Tibial artery (tissue), 4 donors: ENCODE results near the gene NTM.

Source experiments
- DNase-seq, 2 donors: peaks; one replicate each; pipeline ENCODE4 v3.0.0-alpha.2; 2019
- H3K27ac ChIP-seq, 2 donors: fragments of 200-600 bp; sonication (generic) in 1 of 2; 1 replicate in 1 of 2; 2 replicates in 1 of 2; pipeline ENCODE4 v1.5.1; 2018 to 2019; ENCODE audit warnings: mild to moderate bottlenecking in 1 of 2
- H3K27me3 ChIP-seq, 2 donors: fragments of 200-600 bp; sonication (generic) in 1 of 2; one replicate each; pipeline versions ENCODE4 v1.5.1 to v1.6.0; 2016 to 2019
- H3K36me3 ChIP-seq, 3 donors: fragments of 200-600 bp; sonication (generic) in 2 of 3; one replicate each; pipeline ENCODE4 v1.5.1; 2016 to 2019; ENCODE audit warnings: mild to moderate bottlenecking in 2 of 3
- H3K4me1 ChIP-seq, 4 donors: fragments of 200-600 bp; sonication (generic) in 2 of 4; 1 replicate in 3 of 4; 2 replicates in 1 of 4; pipeline ENCODE4 v1.5.1; 2016 to 2019
- H3K4me3 ChIP-seq, 2 donors: fragments of 200-600 bp; sonication (generic) in 1 of 2; 1 replicate in 1 of 2; 2 replicates in 1 of 2; pipeline ENCODE4 v1.5.1; 2018 to 2019; ENCODE audit warnings: mild to moderate bottlenecking in 2 of 2
- H3K9me3 ChIP-seq, 3 donors: fragments of 200-600 bp; sonication (generic) in 1 of 3; one replicate each; pipeline ENCODE4 v1.5.1; 2016 to 2019
- intact Hi-C: fragments of 100-400 bp; cut with DNase I; formaldehyde crosslinking; loops from one replicate; pipeline ENCODE4 v1.15.0; 2023; ENCODE audit warnings: low total_unique reads
- TF ChIP-seq, protein P1 (sequence below), 2 experiments: fragments of 200-600 bp in 1 of 2; fragments of 450-650 bp in 1 of 2; IDR thresholded peaks; one replicate each; pipeline ENCODE4 v1.5.1; 2017 to 2019; ENCODE audit warnings: antibody characterized with exemption in 2 of 2, mild to moderate bottlenecking in 1 of 2, moderate library complexity in 1 of 2

Gene NTM

GRCh38 chr11:131889760-131890581 is 519.6 kb downstream of the NTM start:
- Histone ChIP-seq H3K9me3 (no peaks in the 10 kb centered on the region), H3K4me3 (no peak overlapping the region), H3K27me3 (peaks cover 0 to 2% of the 10 kb centered on the region in 2 donors), H3K4me1 (no peaks in the 10 kb centered on the region), H3K36me3 (no peaks in the 10 kb centered on the region), H3K27ac (no peak overlapping the region)
- intact Hi-C loops = no loop called here
- no peak for DNase-seq
- TF ChIP-seq, protein P1, sequence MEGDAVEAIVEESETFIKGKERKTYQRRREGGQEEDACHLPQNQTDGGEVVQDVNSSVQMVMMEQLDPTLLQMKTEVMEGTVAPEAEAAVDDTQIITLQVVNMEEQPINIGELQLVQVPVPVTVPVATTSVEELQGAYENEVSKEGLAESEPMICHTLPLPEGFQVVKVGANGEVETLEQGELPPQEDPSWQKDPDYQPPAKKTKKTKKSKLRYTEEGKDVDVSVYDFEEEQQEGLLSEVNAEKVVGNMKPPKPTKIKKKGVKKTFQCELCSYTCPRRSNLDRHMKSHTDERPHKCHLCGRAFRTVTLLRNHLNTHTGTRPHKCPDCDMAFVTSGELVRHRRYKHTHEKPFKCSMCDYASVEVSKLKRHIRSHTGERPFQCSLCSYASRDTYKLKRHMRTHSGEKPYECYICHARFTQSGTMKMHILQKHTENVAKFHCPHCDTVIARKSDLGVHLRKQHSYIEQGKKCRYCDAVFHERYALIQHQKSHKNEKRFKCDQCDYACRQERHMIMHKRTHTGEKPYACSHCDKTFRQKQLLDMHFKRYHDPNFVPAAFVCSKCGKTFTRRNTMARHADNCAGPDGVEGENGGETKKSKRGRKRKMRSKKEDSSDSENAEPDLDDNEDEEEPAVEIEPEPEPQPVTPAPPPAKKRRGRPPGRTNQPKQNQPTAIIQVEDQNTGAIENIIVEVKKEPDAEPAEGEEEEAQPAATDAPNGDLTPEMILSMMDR (IDR thresholded peaks at IDR 0.05) = no peak

GRCh38 chr11:131893103-131893890 is 522.9 kb downstream of the NTM start:
- no peak overlapping the region for H3K27ac ChIP-seq
- TF ChIP-seq, protein P1 (IDR thresholded peaks at IDR 0.05) = no peak
- no peaks in the 10 kb centered on the region for H3K27me3 ChIP-seq
- H3K36me3 ChIP-seq = no peaks in the 10 kb centered on the region
- DNase-seq = no peak
- intact Hi-C loops = no loop called here
- H3K4me3 ChIP-seq = no peak overlapping the region
- no peaks in the 10 kb centered on the region for H3K4me1 ChIP-seq
- peaks cover 0 to 4% (median 0%) of the 10 kb centered on the region in 3 donors for H3K9me3 ChIP-seq

GRCh38 chr11:131893988-131894387 is 523.6 kb downstream of the NTM start:
- Histone ChIP-seq H3K27ac (no peak overlapping the region), H3K4me1 (no peaks in the 10 kb centered on the region), H3K36me3 (no peaks in the 10 kb centered on the region), H3K27me3 (no peaks in the 10 kb centered on the region), H3K9me3 (peaks cover 0 to 4% (median 0%) of the 10 kb centered on the region in 3 donors), H3K4me3 (no peak overlapping the region)
- intact Hi-C loops = no loop called here
- no peak for DNase-seq
- TF ChIP-seq, protein P1 (IDR thresholded peaks at IDR 0.05) = no peak

- no peaks in the 10 kb centered on the region for H3K36me3 ChIP-seq
- intact Hi-C loops = no loop called here
- H3K4me1 ChIP-seq = no peaks in the 10 kb centered on the region
- no peak overlapping the region for H3K27ac ChIP-seq
- TF ChIP-seq, protein P1 (IDR thresholded peaks at IDR 0.05) = no peak
- no peaks in the 10 kb centered on the region for H3K27me3 ChIP-seq
- no peak overlapping the region for H3K4me3 ChIP-seq
- H3K9me3 ChIP-seq = peaks cover 0 to 4% (median 0%) of the 10 kb centered on the region in 3 donors
- DNase-seq = no peak
These were observed 524.5 kb downstream of the NTM start for GRCh38 chr11:131894615-131895544.

DNA sequence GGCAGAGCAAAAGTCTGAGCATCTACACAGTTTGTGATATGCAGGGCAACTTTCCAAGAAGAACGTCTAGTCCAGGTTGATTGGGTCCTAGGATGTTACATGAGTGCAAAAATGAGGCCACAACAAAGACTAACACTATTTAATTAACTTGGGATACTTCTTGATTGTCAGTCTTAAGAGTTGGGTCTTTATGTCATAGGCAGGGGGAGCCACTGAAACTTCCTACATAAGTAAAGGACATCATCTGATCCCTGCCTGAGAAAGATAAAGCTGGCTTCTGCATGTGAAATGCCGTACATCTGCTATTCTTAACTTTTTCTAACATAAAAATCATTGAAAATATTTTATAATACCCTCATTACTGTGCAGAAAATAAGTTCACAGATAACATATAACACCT is 525.5 kb downstream of the NTM start:
- intact Hi-C loops = no loop called here
- TF ChIP-seq, protein P1 (IDR thresholded peaks at IDR 0.05) = no peak
- Histone ChIP-seq H3K4me1 (no peaks in the 10 kb centered on the region), H3K9me3 (peaks cover 0 to 4% (median 0%) of the 10 kb centered on the region in 3 donors), H3K27me3 (no peaks in the 10 kb centered on the region), H3K36me3 (no peaks in the 10 kb centered on the region), H3K27ac (no peak overlapping the region), H3K4me3 (no peak overlapping the region)
- DNase-seq = no peak
